ENCODE results near the gene GSC2.

Gene GSC2

GRCh38 chr22:19133561-19133960 is 16.5 kb downstream of the GSC2 start:
- no peak for DNase-seq (ENCODE audit: low spot score)

GRCh38 chr22:19132693-19133400 is 17.2 kb downstream of the GSC2 start:
- DNase-seq (ENCODE audit: low spot score): no peak

DNA sequence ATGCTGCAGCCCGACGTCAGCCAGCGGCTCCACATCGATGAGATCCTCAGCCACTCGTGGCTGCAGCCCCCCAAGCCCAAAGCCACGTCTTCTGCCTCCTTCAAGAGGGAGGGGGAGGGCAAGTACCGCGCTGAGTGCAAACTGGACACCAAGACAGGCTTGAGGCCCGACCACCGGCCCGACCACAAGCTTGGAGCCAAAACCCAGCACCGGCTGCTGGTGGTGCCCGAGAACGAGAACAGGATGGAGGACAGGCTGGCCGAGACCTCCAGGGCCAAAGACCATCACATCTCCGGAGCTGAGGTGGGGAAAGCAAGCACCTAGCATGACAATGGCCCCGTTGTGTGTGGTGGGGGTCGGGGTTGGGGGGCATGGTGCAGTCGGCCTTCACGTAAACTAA is 17.9 kb downstream of the GSC2 start:
- no peak for DNase-seq (ENCODE audit: low spot score)

GRCh38 chr22:19131685-19132015 is 18.4 kb downstream of the GSC2 start:
- DNase-seq (ENCODE audit: low spot score): no peak

DNA sequence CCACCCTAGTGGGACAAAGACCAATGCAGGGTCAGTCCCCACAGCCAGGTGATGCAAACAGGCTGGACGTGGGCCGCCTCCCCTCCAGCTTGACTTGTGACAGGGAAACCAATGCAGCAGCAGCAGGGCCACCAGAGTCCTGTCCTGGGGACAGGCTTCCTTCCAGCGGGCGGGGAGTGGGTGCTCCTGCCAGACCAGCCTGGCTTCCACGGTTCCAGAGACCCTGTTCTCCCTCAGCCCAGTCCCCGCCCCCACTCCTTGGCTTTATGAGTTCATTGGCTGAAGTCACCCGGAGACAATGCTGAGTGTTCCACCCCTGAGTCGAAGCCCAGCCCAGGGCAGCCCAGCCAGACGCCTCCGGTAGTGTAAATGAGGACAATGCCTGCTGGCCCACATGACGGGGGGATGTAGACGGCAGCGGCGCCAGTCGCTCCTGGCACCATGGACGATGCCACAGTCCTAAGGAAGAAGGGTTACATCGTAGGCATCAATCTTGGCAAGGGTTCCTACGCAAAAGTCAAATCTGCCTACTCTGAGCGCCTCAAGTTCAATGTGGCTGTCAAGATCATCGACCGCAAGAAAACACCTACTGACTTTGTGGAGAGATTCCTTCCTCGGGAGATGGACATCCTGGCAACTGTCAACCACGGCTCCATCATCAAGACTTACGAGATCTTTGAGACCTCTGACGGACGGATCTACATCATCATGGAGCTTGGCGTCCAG is 19.0 kb downstream of the GSC2 start, which contains the start of gene TSSK2:
TSS of gene TSSK2 (plus strand) at position 350 of the 726 bp plus-strand sequence. CDS start at position 442, 92 bp downstream.
- no peak for DNase-seq (ENCODE audit: low spot score)

- no peak for DNase-seq (ENCODE audit: low spot score)
These were observed 20.2 kb downstream of the GSC2 start for GRCh38 chr22:19129871-19130270.

- DNase-seq (ENCODE audit: low spot score): no peak
These were observed 21.0 kb downstream of the GSC2 start for GRCh38 chr22:19128946-19129727.

DNA sequence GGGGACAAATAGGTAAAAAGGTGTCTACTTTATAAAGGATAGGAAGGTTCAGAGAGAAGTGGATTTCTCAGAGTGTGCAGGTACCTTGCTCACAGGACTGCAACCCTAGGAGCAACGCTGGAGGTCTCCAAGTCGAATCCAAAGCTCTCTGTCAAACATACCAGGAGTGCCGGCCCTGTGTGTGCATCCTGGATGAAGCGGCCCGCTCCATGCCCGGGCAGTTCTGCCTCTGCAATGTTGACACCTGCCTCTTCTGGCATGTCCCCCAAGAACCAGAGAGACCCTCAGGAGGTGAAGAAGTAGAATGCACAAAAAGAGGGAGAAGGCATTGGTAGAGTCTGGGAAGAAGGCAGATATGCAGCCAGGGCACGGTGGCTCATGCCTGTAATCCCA is 22.1 kb downstream of the GSC2 start:
- DNase-seq (ENCODE audit: low spot score): no peak

GRCh38 chr22:19127329-19128008 is 22.6 kb downstream of the GSC2 start:
- no peak for DNase-seq (ENCODE audit: low spot score)

- no peak for DNase-seq (ENCODE audit: low spot score)
These were observed 23.5 kb downstream of the GSC2 start for GRCh38 chr22:19126309-19127273.

GRCh38 chr22:19125474-19126308 is 24.4 kb downstream of the GSC2 start:
- DNase-seq (ENCODE audit: low spot score): no peak

DNA sequence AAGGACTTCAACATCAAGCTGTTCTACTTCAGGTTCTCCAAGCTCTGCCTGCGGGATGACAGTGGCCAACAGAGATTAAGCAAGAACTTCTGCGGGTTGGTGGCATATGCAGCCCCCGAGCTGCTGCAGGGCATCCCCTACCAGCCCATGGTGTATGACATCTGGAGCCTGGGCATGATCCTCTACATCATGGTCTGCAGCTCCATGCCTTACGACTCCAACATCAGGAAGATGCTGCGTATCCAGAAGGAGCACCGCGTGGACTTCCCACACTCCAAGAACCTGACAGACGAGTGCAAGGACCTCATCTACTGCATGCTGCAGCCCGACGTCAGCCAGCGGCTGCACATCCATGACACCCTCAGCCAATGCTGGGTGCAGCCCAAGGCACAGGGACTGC is 25.1 kb downstream of the GSC2 start:
- no peak for DNase-seq (ENCODE audit: low spot score)

DNA sequence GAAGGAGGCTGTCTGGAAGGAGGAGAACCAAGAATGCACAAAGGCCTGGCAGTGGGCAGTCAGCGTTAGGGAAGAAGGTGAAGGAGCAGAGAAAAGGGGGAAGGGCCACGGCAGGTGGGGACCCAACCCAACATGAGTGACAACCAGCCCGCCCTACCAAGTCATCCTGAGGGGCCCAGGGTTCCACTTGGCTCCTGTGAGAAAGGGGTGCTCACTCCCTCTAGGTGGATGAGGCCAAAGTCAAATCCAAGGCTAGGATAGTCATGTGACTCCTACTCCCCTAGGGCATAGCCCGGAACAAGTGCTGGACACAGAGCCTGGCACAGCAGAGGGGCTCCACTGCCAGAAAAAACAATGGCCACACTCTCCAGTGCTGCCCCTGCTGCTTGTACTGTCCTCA is 25.7 kb downstream of the GSC2 start:
- DNase-seq (ENCODE audit: low spot score): no peak

DNA sequence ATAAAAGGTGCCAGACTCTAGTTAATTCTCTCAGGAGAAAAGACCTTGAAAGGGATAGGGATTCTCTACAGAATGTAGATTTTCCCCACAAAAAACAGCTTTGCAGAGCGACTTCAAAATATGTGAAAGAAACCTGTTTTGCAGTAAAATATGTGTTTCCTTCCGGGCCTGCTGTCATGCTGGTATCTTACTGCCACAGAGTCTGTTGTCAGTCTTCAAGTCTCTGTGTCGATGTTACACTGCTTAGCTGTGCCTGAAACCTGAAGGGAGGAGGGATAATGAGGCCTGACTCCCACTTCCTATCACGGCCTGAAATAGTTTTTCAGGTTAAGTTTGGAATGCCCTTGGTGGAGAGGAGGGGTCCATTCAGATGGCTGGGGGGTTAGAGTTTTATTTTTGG is 26.2 kb downstream of the GSC2 start:
- DNase-seq (ENCODE audit: low spot score): no peak

DNA sequence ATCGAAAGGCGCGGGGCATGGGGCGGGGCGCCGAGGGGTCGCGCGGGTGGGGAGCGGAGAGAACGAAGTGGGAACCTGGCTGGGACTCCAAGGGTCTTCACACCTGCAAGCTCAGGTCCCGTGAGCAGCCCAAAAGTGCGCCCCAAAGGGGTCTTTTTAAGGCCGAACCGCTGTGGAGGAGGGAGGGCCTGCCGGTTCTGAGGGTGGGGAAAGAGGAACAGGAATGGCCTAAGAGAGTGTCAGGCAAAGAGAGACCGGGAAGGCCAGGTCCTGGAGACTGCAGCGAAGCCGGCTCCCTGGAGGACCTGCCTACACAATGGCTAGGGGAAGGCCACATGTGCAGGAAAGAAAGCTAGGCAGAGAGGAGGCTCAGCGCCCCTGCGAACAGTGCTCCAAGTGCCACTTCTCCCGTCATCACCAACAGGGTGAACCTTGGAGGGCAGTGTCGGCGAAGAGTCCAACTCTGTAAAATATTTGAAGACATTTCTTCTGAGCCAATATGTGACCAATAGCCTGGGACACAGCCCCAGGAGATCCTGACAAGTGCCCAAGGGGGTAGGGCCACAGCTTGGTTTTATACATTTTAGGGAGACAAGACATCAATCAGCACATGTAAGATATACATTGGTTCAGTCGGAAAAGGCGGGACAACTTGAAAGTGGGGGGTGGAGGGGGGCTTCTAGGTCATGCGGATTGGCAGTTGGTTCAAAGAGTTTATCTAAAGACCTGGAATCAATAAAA is 27.2 kb downstream of the GSC2 start:
- DNase-seq (ENCODE audit: low spot score): no peak

DNA sequence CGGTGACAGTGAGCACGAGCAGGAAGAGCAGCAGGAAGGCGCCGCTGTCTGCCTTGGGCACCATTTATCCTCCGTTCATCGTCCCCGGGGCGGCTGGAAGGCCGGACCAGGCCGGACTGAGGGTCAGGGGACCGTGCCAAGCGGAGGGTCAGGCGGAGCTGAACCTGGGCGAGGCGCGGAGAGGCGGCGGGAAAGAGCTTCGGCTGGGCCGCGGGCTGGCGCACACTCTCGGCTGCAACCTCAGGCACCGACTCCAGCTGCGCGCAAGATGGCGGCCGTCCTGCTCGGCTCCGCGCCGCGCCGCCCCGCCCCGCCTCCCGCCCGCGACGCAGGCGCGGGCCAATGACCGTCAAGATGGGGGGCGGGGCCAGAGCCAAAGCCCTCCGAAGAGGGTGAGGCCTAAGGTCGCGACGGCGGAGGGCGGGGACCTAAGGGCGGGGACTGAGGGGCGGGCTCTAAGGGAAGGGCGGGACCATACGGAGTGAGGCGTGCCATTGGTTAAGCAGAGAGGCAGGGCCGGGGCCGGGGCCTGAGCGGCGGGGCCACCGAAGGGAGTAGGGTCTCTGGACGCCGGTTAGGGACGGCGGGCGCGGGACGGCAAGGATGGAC is 27.8 kb downstream of the GSC2 start, which contains the start of gene DGCR2:
TSS of gene DGCR2 (minus strand) at position 270 of the 609 bp plus-strand sequence. CDS start at position 64, 206 bp downstream.
- DNase-seq (ENCODE audit: low spot score): peak; percentile 96

GRCh38 chr22:19121631-19122142 is 28.4 kb downstream of the GSC2 start:
- DNase-seq (ENCODE audit: low spot score): peak; percentile 13

GRCh38 chr22:19120829-19121630 is 29.1 kb downstream of the GSC2 start:
- DNase-seq (ENCODE audit: low spot score): peak; percentile 25
